ENCODE results near the gene KRTAP4-16.
"Not testable (repeated sequence)": the region's sequence is repeated elsewhere in the genome, so short reads cannot be mapped to it uniquely, and the experiment has no call there.

- TF ChIP-seq CTCF, POLR2A (IDR thresholded peaks at IDR 0.05): not testable (repeated sequence)
Observed at GRCh38 chr17:41105347-41105746, 3.3 kb upstream of the KRTAP4-16 start, which contains the start of gene KRTAP4-9.

Data from uterus (tissue), 2 donors.